A549 (cell line): ENCODE results near the gene NELFE.

ENCODE experiments used
- CTCF ChIP-seq: fragments of >200 bp; sonication (Bioruptor Twin); formaldehyde crosslinking; IDR thresholded peaks from 3 replicates; pipeline ENCODE4 v1.5.1; 2016
- MAX ChIP-seq: IDR thresholded peaks from 2 replicates; pipeline ENCODE4 v1.6.1; 2012

GRCh38 chr6:31948753-31949413 is 9.9 kb downstream of the NELFE start:
- no peak for TF ChIP-seq CTCF
- TF ChIP-seq MAX, result no peak
